SK-N-SH (cell line): Measurements from ENCODE around the gene SPRED3. TPM values are rescaled to one million over a fixed set of nuclear protein-coding genes. Genes with fewer than 3 reads are reported as not detected.
"Not testable (repeated sequence)": the region's sequence is repeated elsewhere in the genome, so short reads cannot be mapped to it uniquely, and the experiment has no call there.

ENCODE experiments used
- CTCF ChIA-PET: fragments of 300-600, 350-600 bp; formaldehyde crosslinking; extraction: SDS; loops from one replicate; lab custom pipeline; 2021; lab: Yijun Ruan, JAX
- POLR2A ChIA-PET: fragments of 350-600 bp; sonication (Branson Sonifier 250); formaldehyde crosslinking; extraction: SDS; loops from one replicate; lab custom pipeline; 2020; ENCODE audit warnings: antibody characterized with exemption, inconsistent platforms; lab: Yijun Ruan, JAX
- DNase-seq: peaks from one replicate; pipeline ENCODE4 v3.0.0; 2012
- H2AFZ ChIP-seq: fragments of 200-600 bp; sonication (generic); 2 replicates; pipeline ENCODE4 v1.8.1; 2016; ENCODE audit warnings: antibody characterized with exemption, mild to moderate bottlenecking, low read depth
- H3F3A ChIP-seq: fragments of 200-600 bp; sonication (generic); replicated peaks from 2 replicates; pipeline ENCODE3; 2016; ENCODE audit warnings: antibody characterized with exemption, mild to moderate bottlenecking; ENCODE audit not compliant: insufficient read depth
- H3K27ac ChIP-seq, 2 experiments: fragments of 200-500 bp in 1 of 2; fragments of 200-600 bp in 1 of 2; sonication (Bioruptor generic) in 1 of 2; sonication (generic), shearing (Covaris generic) in 1 of 2; 2 replicates each; pipeline versions ENCODE4 v1.5.1 to v1.6.1; 2014 to 2016; ENCODE audit warnings: low read depth in 2 of 2, inconsistent platforms in 1 of 2, low read length in 1 of 2, mild to moderate bottlenecking in 1 of 2, mixed read lengths in 1 of 2
- H3K27me3 ChIP-seq: fragments of 200-600 bp; sonication (generic), shearing (Covaris generic); 2 replicates; pipeline ENCODE4 v1.6.1; 2016; ENCODE audit warnings: mixed run types; ENCODE audit not compliant: insufficient read depth
- H3K36me3 ChIP-seq, 2 experiments: fragments of 200-500 bp in 1 of 2; fragments of 200-600 bp in 1 of 2; sonication (Bioruptor generic) in 1 of 2; sonication (generic) in 1 of 2; replicated peaks in 1 of 2; 2 replicates each; pipeline versions ENCODE3 to v1.5.1; 2014 to 2016; ENCODE audit warnings: low read length in 1 of 2, mild to moderate bottlenecking in 1 of 2; ENCODE audit not compliant: insufficient read depth in 2 of 2, control insufficient read depth in 1 of 2
- H3K4me1 ChIP-seq, 2 experiments: fragments of 200-500 bp in 1 of 2; fragments of 200-600 bp in 1 of 2; sonication (Bioruptor generic) in 1 of 2; sonication (generic), shearing (Covaris generic) in 1 of 2; 2 replicates each; pipeline versions ENCODE4 v1.5.1 to v1.6.1; 2014 to 2016; ENCODE audit warnings: low read depth in 1 of 2, low read length in 1 of 2, mixed run types in 1 of 2; ENCODE audit not compliant: insufficient read depth in 2 of 2, control insufficient read depth in 1 of 2
- H3K4me2 ChIP-seq: fragments of 200-600 bp; sonication (generic), shearing (Covaris generic); 2 replicates; pipeline ENCODE4 v1.6.1; 2017; ENCODE audit warnings: mixed run types
- H3K4me3 ChIP-seq, 2 experiments: fragments of 200-500 bp in 1 of 2; fragments of 200-600 bp in 1 of 2; sonication (Bioruptor generic) in 1 of 2; sonication (generic), shearing (Covaris generic) in 1 of 2; 2 replicates each; pipeline versions ENCODE4 v1.5.1 to v1.8.1; 2014 to 2016; ENCODE audit warnings: low read depth in 2 of 2, inconsistent platforms in 1 of 2, low read length in 1 of 2, mild to moderate bottlenecking in 1 of 2, mixed read lengths in 1 of 2, moderate library complexity in 1 of 2
- H3K79me2 ChIP-seq: fragments of 200-600 bp; sonication (generic); 2 replicates; pipeline ENCODE4 v1.8.1; 2017; ENCODE audit warnings: mild to moderate bottlenecking; ENCODE audit not compliant: insufficient read depth
- H3K9ac ChIP-seq: fragments of 200-600 bp; sonication (generic); 2 replicates; pipeline ENCODE4 v1.6.1; 2017; ENCODE audit warnings: mixed run types
- H3K9me2 ChIP-seq: fragments of 200-600 bp; sonication (generic); 2 replicates; pipeline ENCODE4 v1.6.1; 2017; ENCODE audit warnings: mixed run types
- H3K9me3 ChIP-seq: fragments of 200-600 bp; sonication (generic); 2 replicates; pipeline ENCODE4 v1.6.1; 2017; ENCODE audit warnings: mixed run types, mild to moderate bottlenecking, moderate library complexity
- H4K20me1 ChIP-seq: fragments of 200-600 bp; sonication (generic); 2 replicates; pipeline ENCODE4 v1.6.1; 2017; ENCODE audit warnings: mild to moderate bottlenecking, mixed run types; ENCODE audit not compliant: insufficient read depth
- CHD2 ChIP-seq: fragments of 150-350 bp; IDR thresholded peaks from 2 replicates; pipeline ENCODE4 v1.6.1; 2018; ENCODE audit warnings: low read length; ENCODE audit not compliant: partially characterized antibody
- CTCF ChIP-seq: fragments of 200-600 bp; sonication (generic); IDR thresholded peaks from 2 replicates; pipeline ENCODE4 v1.6.1; 2017; ENCODE audit warnings: antibody characterized with exemption, mild to moderate bottlenecking, moderate library complexity
- ELF1 ChIP-seq: IDR thresholded peaks from 2 replicates; pipeline ENCODE4 v1.4.0; 2012
- EZH2phosphoT487 ChIP-seq: fragments of 200-600 bp; sonication (generic); IDR thresholded peaks from 2 replicates; pipeline ENCODE4 v1.6.1; 2017; ENCODE audit warnings: low read depth, mixed run types, mild to moderate bottlenecking, antibody characterized with exemption, moderate library complexity, borderline replicate concordance
- GABPA ChIP-seq: IDR thresholded peaks from 2 replicates; pipeline ENCODE4 v1.4.0; 2012; ENCODE audit warnings: low read depth, mild to moderate bottlenecking
- GATA2 ChIP-seq: sonication (generic); formaldehyde crosslinking; IDR thresholded peaks from 2 replicates; pipeline ENCODE4 v1.5.0; 2020; ENCODE audit warnings: mild to moderate bottlenecking, missing genetic modification reagents
- NRF1 ChIP-seq: IDR thresholded peaks from 2 replicates; pipeline ENCODE4 v1.6.1; 2012; ENCODE audit warnings: low read depth, mild to moderate bottlenecking, low read length
- REST ChIP-seq: IDR thresholded peaks from 2 replicates; pipeline ENCODE4 v1.6.1; 2012; ENCODE audit warnings: mild to moderate bottlenecking, low read depth, low read length, moderate library complexity
- TCF12 ChIP-seq: IDR thresholded peaks from 2 replicates; pipeline ENCODE4 v1.4.0; 2012
- USF1 ChIP-seq: IDR thresholded peaks from 2 replicates; pipeline ENCODE4 v1.4.0; 2012; ENCODE audit warnings: low read depth, borderline replicate concordance
- YY1 ChIP-seq: IDR thresholded peaks from 2 replicates; pipeline ENCODE4 v1.4.0; 2012; ENCODE audit warnings: low read depth, mild to moderate bottlenecking
- WGBS: methylation state at CpG from one replicate; pipeline ENCODE4 v1.1.6; 2017; ENCODE audit warnings: low lambda C conversion rate; 5-methylcytosine and 5-hydroxymethylcytosine counted together
- polyA plus RNA-seq, 3 experiments: library from polyadenylated mRNA; depleted of rRNA; stranded (reverse); fragments of >200 nt; gene quantifications; 2 replicates each; pipeline ENCODE4 v1.2.3, GENCODE V29; 2012
- TF ChIP-seq, protein P1 (sequence below): IDR thresholded peaks from 2 replicates; pipeline ENCODE4; 2012

SPRED3 gene
- 10.5 and 11.1 TPM in 2 replicates for polyA plus RNA-seq (2012; rRNA removed)
- polyA plus RNA-seq (2012; cell fraction: cytosol; rRNA removed): 4.3 and 5.6 TPM in 2 replicates
- polyA plus RNA-seq (2012; cell fraction: nucleus; rRNA removed): 50.6 and 58.3 TPM in 2 replicates

DNA sequence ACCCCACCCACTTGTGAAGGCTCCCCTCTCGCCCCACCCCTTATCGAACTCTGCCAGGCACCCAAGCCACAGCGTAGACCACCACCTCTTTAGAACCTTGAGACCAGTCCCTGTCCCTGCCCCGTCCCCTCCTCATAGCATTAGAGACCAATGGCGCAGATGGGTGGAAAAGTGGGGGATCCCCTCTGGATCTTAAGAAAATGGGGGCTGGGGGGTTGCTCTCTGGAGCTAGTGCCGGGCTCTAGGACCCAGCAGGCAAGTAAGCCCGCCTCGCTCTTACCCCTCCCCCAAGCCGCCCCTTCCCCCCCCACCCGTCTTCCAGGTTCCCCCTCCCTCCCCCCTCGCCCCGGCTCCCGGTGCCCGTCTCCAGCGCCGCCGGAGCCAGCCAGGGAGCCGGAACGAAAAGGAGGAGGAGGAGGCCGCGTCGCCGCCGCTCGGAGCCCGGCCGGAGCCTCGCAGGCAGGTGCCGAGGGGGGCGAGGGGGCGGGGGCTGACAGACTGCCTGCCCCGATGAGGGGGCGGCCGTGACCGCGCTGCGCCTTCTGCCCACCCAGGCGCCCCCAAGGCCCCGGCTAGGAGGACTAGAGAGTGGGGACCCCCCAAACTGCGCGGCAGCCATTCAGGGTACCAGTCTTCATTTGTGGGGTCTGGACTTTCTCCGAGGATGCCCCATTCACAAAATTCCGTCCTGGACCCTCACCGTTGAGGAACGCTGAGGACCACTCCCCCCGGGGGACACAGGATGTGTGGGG, at the start of gene SPRED3:
Gene SPRED3, plus strand, starts transcription at position 349 of the 752 bp plus-strand sequence. CDS start 1,606 bp downstream, outside the sequence.
- ChIA-PET POLR2A (interaction anchor here (0.5 to 4.1 kb wide), 5 partner anchors 13 to 28 kb away, joined by 3 to 30 read pairs (median 7); partner anchors contain the start of genes FAM98C and PSMD8), CTCF (interaction anchor here (0.9 to 4.1 kb wide), 6 partner anchors 14 to 490 kb away, joined by 3 to 34 read pairs (median 4); partner anchors contain the start of genes CATSPERG, FAM98C and PSMD8)
- peak within 1 kb of the TSS; percentile 95 for H3K9ac ChIP-seq
- H3F3A ChIP-seq: peaks cover 19% of the 10 kb centered on the region
- peaks cover 21% of the 10 kb centered on the region in 2 experiments for H3K36me3 ChIP-seq
- H3K27ac ChIP-seq: peak within 1 kb of the TSS; percentile 88 to 95
- no peaks in the 10 kb centered on the region for H3K27me3 ChIP-seq
- H3K79me2 ChIP-seq: peaks cover 30% of the 10 kb centered on the region
- H4K20me1 ChIP-seq: 0 out of 2 replicates have a peak, but pooled peaks cover 5% of the 10 kb centered on the region
- H3K9me2 ChIP-seq: no peaks in the 10 kb centered on the region
- peak; percentile 90 for DNase-seq
- peak within 1 kb of the TSS; percentile 98 for H3K4me2 ChIP-seq
- peaks cover 9 to 13% of the 10 kb centered on the region in 2 experiments; a peak in 2 of 4 replicates for H3K4me1 ChIP-seq
- H3K9me3 ChIP-seq: no peaks in the 10 kb centered on the region
- 2% methylated on average over 29 of the region's 46 CpGs for WGBS
- TF ChIP-seq REST (no peak), CHD2 (peak; percentile 70)
- peak within 1 kb of the TSS; percentile 85; the same call in 1 of the 2 replicates for H2AFZ ChIP-seq
- peak within 1 kb of the TSS; percentile 84 to 99 for H3K4me3 ChIP-seq

- not testable (repeated sequence) for H3F3A ChIP-seq, H3K4me3 ChIP-seq, DNase-seq, H3K79me2 ChIP-seq, H3K36me3 ChIP-seq, H4K20me1 ChIP-seq, H3K4me1 ChIP-seq, H3K27ac ChIP-seq, H3K9me2 ChIP-seq, H3K9me3 ChIP-seq, H3K9ac ChIP-seq, H3K27me3 ChIP-seq, H3K4me2 ChIP-seq, H2AFZ ChIP-seq
- ChIA-PET POLR2A (interaction anchor here (1.2 kb wide), 1 partner anchor 23 kb away, joined by 3 read pairs; no protein-coding TSS in a partner anchor), CTCF (interaction anchor here (1.8 kb wide), 2 partner anchors 95 to 197 kb away, joined by 4 to 6 read pairs; no protein-coding TSS in a partner anchor)
- TF ChIP-seq GATA2 (CRISPR knock-in tag): peak; percentile 23
- WGBS: 62% methylated on average over 4 of the region's 4 CpGs
Observed at GRCh38 chr19:38339011-38339410, 49.5 kb upstream of the SPRED3 start.

DNA sequence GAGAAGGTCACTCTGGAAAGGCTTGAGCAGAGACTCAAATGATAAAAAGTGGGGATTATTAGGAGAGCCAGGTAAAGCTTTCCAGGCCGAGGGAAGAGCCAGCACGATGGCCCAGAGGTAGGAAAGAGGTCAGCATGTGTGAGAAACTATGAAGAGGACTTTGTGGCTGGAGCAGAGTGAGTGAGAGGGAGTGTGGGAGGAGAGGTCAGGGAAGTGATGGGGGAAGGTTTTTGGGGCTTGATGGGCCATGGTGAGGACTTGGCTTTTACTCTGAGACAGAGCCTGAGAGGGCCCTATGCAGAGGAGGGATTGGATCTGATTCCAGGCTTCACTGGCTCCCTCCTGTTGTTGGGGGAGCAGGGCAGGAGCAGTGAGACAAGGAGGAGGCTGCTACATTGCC, 47.6 kb upstream of the SPRED3 start:
- Histone ChIP-seq H3K36me3 (no peaks in the 10 kb centered on the region), H3K9ac (no peak overlapping the region), H3K27me3 (no peaks in the 10 kb centered on the region), H3K4me2 (no peak overlapping the region), H3K9me3 (no peaks in the 10 kb centered on the region), H4K20me1 (no peaks in the 10 kb centered on the region), H2AFZ (no peak overlapping the region), H3K4me3 (no peak overlapping the region), H3K4me1 (peaks cover 0 to 8% of the 10 kb centered on the region in 2 experiments; a peak in 1 of 4 replicates), H3K9me2 (no peaks in the 10 kb centered on the region), H3K79me2 (no peaks in the 10 kb centered on the region), H3F3A (peaks cover 2% of the 10 kb centered on the region), H3K27ac (no peak overlapping the region)
- CTCF ChIA-PET: no interaction called here
- DNase-seq: no peak
- WGBS: 86% methylated on average over 2 of the region's 2 CpGs
- POLR2A ChIA-PET: no interaction called here
- TF ChIP-seq NRF1 (no peak), EZH2phosphoT487 (no peak), GABPA (no peak), USF1 (no peak), ELF1 (no peak), CTCF (no peak), TCF12 (no peak), YY1 (no peak)
- TF ChIP-seq, protein P1, sequence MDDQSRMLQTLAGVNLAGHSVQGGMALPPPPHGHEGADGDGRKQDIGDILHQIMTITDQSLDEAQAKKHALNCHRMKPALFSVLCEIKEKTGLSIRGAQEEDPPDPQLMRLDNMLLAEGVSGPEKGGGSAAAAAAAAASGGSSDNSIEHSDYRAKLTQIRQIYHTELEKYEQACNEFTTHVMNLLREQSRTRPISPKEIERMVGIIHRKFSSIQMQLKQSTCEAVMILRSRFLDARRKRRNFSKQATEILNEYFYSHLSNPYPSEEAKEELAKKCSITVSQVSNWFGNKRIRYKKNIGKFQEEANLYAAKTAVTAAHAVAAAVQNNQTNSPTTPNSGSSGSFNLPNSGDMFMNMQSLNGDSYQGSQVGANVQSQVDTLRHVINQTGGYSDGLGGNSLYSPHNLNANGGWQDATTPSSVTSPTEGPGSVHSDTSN: no peak
